MM.1S (cell line): ENCODE results near the gene DARS1.

Source experiments
- CTCF ChIP-seq: fragments of 300-600 bp; sonication (generic); IDR thresholded peaks from 2 replicates; pipeline ENCODE4 v1.5.1; 2016; ENCODE audit warnings: antibody characterized with exemption, low read length, mixed read lengths
- EZH2 ChIP-seq: fragments of 300-600 bp; sonication (generic); optimal IDR thresholded peaks from 2 replicates; pipeline ENCODE3; 2017; ENCODE audit warnings: low read depth, mild to moderate bottlenecking, antibody characterized with exemption, low read length, mixed read lengths

DNA sequence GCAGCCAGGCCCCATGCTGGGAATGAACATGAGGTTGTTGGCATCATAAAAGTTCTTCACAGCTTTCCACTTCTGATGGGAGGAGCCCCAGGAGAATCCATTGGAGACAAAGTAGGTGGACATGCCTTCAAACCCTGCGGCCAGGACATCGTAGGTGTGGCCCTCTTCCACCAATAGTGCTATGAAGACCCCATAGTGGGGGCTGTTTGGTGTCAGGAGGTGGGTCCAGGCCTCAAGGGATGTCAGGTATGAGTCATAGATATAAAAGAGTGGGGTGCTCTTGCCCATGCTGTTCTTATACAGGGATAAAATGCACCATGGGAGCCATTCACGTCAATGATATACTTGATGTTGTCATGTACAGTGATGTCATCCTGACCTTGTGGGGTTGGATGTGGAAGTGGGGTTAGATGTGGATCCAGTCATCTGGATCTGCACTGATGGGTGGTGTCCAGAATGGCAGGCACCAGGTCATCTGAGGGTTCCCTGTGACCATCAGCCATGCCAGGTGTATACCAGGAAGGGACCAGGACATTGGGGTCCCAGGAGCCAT lies 87.1 kb downstream of the DARS1 start:
- no peak for TF ChIP-seq EZH2
- TF ChIP-seq CTCF, result no peak
